GM12872 (cell line): ENCODE data around the gene PARVA.

Source experiments
- CTCF ChIP-seq: IDR thresholded peaks from 3 replicates; pipeline ENCODE4 v1.5.1; 2011; ENCODE audit warnings: low read depth, mild to moderate bottlenecking, low read length, moderate library complexity; ENCODE audit not compliant: insufficient read depth

The PARVA gene

GRCh38 chr11:12567746-12568460, 190.5 kb downstream of the PARVA start:
- TF ChIP-seq CTCF, result no peak

- TF ChIP-seq CTCF, result no peak
These were observed 192.4 kb downstream of the PARVA start for GRCh38 chr11:12569499-12570425.

GRCh38 chr11:12573707-12574485, 196.5 kb downstream of the PARVA start:
- TF ChIP-seq CTCF, result no peak

- no peak for TF ChIP-seq CTCF
These were observed 200.6 kb downstream of the PARVA start for GRCh38 chr11:12577725-12578644.

- TF ChIP-seq CTCF, result no peak
These were observed 204.0 kb downstream of the PARVA start for GRCh38 chr11:12581416-12581815.

- no peak for TF ChIP-seq CTCF
These were observed 204.6 kb downstream of the PARVA start for GRCh38 chr11:12581923-12582322.
